HG02970 (cell line): ENCODE data around the gene MALRD1.
"Not testable (repeated sequence)": the region's sequence is repeated elsewhere in the genome, so short reads cannot be mapped to it uniquely, and the experiment has no call there.

Experiments
- ATAC-seq: cut with Tn5 transposase; IDR thresholded peaks from one replicate; pipeline ENCODE4 v1.9.1; 2021; ENCODE audit warnings: mild to moderate bottlenecking, moderate library complexity, moderate number of reproducible peaks; ENCODE audit not compliant: unreplicated experiment, low FRiP score

MALRD1 gene

DNA sequence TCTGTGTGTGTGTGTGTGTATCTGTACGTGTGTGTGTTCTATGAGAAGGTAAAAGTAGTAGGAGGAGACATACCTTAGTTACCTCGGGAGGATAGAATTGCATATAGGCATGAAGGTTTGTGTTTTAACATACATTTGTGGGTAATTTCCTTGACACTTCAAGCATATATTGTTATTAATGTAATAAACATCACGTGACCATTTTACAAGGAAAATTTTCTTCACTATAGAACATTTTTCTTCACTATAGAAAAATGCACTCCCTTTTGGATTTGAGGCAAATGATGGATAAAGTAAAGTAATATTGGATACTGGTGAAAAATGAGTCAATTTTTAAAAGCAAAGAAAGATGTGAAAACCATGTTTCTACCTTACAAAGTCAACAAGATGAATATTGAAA, 640.6 kb downstream of the MALRD1 start:
- ATAC-seq, result no peak

DNA sequence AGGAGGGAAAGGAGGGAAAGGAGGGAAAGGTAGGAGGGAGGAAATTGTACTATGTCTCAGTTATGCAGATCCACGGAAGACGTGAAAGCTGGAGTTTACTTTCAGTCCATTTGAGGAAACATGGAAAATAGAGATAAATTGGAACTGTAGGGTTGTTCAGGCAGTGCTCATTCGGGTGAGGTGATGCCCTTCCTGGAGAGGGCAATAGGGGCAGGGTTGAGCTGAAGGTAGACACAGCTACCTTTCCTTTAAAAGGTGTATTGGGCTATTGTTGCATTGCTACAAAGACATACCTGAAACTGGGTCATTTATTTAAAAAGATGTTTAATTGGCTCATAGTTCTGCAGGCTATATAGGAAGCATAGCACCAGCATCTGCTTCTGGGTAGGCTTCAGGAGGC, 650.7 kb downstream of the MALRD1 start:
- ATAC-seq, result no peak

DNA sequence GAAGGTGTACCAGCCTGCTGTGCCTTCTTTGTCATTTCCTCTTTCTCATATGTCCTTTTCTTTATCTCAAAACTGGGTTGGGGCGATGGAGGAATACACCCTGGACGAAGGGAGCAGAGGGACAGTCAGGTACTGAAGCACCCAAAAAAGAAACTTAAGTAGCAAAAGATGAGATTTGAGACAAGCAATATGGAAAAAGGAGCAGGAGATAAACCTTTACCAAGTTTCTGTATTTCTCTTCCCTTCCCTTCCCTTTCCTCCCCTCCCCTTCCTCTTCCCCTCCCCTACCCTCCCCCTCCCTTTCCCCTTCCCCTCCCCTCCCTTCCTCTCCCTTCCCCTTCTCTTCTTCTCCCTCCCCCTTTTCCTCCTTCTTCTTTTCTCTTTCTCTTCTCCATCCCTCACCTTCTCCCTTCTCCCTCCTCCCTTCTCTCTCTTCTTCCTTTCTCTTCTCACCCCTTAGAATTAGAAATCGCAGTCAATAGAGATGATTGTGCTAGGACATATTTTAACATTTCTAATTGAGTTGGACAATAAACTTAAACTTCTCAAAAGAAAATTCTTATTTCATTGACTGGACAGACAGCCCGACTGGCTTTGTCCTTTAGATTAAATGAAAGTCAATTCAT, 652.9 kb downstream of the MALRD1 start:
- ATAC-seq, result no peak

DNA sequence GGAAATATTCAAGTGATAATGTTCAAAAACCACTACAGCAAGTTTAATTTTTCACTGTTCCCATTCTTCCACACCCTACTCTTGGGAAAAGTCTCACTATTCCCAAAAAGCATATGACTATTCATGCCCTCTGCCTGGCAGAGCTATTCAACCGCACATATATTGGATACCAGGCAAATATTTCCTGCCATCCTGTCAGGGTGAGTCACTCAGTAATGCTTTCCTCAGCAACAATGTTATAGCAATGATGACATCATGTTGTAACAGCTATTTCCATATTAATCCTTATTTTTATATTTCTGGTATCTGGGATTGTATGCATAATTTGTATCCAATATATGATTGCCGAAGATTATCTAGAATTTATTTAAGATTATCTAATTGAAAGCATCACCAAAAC, 653.6 kb downstream of the MALRD1 start:
- ATAC-seq, result no peak

- ATAC-seq, result no peak
Measured at GRCh38 chr10:19704544-19704943, 655.9 kb downstream of the MALRD1 start.

DNA sequence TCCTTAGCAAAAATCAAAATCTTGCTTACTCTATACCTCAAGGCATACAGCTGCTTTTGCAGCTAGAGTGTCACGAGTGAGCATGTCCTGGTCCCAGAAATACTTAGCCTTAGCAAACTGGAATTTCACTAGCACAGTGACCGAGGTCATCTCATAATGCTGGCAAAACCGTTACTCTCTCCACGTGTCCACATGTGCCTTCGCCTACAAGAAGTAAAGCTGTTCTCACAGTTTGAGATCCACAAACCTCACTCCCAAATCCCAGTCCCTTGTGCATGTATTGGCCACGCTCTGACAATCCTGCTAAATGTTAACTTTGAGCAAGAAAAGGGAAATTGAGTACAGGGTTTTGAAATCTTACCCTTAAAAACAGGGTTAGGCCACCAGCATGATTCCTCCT, 656.6 kb downstream of the MALRD1 start:
- ATAC-seq, result no peak

DNA sequence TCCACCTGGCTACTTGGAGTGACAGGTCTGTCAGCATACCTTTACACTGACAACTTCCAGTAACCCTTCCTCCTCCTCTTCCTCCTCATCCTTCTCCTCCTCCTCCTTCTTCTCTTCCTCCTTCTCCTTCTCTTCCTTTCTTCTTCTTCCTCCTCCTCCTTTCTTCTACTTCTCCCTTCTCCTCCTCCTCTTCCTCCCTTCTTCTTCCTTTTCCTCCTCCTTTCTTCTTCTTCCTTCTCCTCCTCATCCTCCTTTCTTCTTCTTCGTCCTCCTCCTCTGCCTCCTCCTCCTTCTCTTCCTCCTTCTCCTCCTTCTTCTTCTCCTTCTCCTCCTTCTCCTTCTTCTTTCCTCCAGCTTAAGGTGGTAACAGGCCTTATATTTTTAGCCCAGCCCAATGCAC, 658.3 kb downstream of the MALRD1 start:
- ATAC-seq, result no peak

GRCh38 chr10:19707376-19707775, 658.8 kb downstream of the MALRD1 start:
- no peak for ATAC-seq

DNA sequence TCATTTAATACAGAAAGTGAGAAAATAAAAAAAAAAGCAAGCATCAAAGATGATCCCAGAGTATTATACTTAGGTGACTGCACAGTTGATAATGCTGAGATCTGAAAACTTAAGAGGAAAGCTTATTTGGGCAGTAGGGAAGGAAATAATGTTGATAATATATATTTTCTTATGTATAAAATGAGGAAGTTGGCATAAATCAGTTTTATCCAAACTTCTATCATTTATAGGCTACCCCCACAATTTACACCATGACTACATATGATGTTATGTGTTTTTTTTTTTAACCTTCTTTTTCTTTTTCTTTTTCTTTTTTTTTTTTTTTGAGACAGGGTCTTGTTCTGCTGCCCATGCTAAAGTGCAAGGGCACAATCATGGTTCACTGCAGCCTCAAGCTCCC, 659.4 kb downstream of the MALRD1 start:
- no peak for ATAC-seq

DNA sequence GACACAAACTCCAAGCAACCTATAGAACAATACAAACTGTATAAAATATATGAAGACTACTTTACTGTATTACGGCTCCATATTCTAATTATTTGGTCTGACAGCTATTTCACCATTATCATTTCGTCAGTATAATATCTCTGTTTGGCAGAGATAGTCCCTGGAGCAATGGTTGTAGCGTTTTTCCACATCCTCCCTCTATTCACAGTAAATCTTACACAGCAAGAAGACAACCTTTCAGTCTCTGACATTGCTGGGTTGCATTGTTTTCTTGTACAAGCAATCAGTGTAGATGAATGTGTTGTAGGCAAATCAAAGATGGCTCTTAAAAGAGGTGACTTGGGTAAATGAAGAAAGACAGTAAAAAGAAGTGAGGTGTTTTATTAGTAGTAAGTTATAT, 662.0 kb downstream of the MALRD1 start:
- ATAC-seq, result no peak

DNA sequence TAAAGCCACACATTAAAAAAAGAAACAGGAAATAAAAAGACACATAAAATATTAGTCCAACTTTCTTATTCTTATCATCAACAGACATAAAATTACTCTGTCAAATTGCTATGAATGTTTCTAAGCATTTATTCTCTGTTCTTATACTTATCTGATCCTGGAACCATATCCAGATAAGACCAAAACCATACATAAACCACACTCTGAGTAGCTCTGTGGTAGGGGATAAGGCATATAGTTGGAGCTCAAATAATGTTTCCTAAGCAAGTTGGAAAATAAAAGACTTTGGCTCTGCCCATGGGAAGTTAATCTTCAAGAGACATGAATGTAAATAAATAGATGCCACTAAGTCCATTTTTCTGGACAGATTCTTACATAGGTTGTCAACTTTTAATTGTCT, 664.6 kb downstream of the MALRD1 start:
- ATAC-seq, result no peak

DNA sequence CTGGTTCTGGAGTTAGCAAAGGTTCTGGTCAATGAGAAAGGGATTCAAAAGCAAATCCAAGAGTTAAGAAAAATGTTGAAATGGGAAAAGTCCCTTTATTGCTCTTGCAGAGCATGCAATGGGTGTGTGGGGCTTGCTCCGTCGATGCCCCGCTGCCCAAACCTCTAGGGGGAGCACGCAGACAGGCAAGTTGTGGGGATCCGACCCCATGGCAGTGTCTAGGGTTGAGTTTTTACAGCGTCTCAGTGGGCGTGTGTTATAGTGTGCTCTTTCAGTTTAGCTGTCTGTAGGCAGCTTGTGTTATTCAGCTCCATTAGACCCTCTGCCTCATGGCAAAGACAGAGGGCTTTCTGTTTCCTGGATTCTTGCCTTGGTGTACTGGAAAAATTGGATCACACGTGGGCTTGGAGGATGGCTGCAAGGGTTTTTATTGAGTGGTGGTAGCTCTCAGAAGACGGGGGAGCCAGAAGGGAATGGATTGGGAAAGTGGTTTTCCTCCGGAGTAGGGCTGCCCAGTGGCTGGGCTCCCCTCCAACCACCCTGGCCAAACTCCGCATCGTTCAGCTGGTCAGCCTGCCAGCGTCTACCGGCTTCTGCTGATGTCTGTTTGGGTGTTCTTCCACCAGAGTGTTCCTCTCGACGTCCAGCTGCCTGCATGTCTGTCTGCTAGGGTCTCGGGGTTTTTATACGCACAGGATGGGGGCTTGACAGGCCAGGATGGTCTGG, 665.4 kb downstream of the MALRD1 start:
- ATAC-seq, result no peak

DNA sequence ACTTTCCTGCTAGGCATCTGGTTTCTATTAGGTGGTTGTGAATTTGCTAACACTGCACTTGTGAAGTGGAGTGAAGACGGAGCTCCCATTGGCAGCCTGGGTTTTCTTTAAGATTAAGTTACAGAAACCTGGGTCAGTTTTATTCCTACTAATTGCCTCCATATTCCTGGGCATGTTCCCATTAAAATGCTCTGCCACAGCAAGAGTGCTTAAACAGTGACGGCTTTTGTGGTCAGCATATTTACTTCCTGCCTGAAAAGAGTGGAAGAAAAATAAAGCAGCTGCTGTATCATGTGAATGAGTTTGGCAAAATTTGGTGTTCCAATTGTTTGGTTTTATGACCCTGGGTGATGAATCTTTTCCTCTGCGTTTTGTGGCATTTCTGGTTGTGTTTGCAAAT, 670.7 kb downstream of the MALRD1 start:
- ATAC-seq, result no peak

GRCh38 chr10:19724287-19724686, 675.7 kb downstream of the MALRD1 start:
- no peak for ATAC-seq

GRCh38 chr10:19728376-19728775, 679.8 kb downstream of the MALRD1 start:
- no peak for ATAC-seq

DNA sequence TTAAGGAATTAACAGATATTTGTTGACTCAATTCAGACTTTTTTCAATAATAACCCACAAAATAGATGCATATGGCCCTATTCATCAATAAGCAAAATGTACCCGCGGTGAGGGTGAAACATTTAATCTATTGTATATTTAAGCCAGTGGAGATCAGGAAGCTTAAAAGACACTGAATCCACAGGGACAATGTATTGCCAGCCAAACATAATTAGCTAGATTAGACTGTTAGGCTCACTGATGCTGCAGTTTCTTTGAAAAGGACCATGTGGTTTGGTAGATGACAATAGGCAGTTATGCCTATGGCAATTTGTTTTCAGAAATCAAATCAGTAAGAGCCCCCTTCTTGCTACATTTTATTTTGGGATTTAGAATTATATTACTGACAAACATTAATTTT, 680.4 kb downstream of the MALRD1 start:
- ATAC-seq, result no peak

DNA sequence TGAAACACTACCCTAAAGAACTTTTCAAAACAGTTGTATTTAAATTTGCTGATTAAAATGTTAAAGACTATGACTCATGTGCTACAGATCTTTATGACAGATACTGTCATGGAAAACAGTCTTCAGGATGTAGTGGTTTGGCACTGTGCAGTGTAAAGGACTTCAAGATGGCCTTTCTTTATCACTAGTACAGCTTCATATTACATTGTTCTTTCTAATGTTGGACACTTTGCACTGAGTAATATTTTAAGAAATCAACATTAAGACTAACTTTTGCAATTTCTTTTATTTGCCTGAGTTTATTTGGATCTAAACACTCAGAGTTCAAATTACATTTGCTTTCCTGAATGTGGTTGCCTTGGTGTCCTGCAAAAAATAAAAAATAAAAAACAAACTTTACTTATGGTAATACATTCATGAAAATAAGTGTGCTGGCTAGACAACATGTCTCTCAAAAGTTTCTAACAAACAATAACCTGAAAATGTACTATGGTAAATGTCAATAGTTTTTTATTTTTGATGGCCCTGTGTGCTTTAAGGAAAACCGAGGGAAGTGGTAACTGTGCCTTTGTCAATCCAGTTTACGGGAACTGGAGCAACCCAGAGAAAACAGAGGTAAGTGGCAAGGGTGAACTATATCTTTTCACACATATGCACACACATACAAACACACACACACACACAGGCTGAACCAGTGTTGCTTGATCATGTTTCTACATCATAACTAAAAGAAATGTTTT, 681.7 kb downstream of the MALRD1 start:
- no peak for ATAC-seq

DNA sequence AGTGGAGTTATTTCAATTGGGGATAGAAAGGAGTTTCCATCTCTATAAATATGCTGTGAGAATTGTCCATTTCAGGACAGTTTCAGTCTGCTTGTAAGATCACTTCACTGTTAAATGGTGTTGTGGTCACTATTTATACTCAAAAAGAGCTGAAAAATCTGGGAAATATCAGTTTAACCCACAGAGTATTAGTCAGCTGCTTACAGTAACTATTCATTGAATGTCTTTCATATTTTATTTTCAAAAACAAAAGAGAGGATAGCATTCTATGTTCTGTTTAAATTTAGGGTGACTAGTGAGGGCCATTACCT, 682.3 kb downstream of the MALRD1 start:
- no peak for ATAC-seq

DNA sequence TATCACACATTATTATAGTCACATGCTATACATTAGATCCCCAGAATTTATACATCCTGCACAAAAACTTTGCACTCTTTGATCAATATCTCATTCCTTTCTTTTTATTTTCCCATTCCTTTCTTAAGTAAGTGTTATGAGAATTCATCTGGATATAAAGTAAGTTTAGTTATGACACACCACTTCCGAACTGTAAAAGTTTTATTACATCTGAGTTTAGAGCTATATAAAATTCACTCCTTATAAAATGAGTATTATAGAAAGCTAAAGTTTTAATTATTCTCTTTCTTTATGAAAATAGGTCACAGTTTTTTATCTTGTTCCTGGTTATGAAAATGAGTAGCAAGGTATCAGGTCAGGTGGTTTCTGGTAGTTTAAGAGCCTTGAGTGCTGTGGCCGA, 683.0 kb downstream of the MALRD1 start:
- no peak for ATAC-seq

GRCh38 chr10:19738440-19738839, 689.8 kb downstream of the MALRD1 start:
- ATAC-seq, result no peak

GRCh38 chr10:19739232-19739631, 690.6 kb downstream of the MALRD1 start:
- not testable (repeated sequence) for ATAC-seq

- not testable (repeated sequence) for ATAC-seq
Measured at GRCh38 chr10:19742144-19742543, 693.5 kb downstream of the MALRD1 start.
